ENCODE results near the gene THY1. TPM values are rescaled to one million over a fixed set of nuclear protein-coding genes. Genes with fewer than 3 reads are reported as not detected.
A peak's percentile ranks its signal among the peaks of the same experiment; 100 is the strongest.

THY1 gene
- total RNA-seq, 1 donor, result 400 TPM

DNA sequence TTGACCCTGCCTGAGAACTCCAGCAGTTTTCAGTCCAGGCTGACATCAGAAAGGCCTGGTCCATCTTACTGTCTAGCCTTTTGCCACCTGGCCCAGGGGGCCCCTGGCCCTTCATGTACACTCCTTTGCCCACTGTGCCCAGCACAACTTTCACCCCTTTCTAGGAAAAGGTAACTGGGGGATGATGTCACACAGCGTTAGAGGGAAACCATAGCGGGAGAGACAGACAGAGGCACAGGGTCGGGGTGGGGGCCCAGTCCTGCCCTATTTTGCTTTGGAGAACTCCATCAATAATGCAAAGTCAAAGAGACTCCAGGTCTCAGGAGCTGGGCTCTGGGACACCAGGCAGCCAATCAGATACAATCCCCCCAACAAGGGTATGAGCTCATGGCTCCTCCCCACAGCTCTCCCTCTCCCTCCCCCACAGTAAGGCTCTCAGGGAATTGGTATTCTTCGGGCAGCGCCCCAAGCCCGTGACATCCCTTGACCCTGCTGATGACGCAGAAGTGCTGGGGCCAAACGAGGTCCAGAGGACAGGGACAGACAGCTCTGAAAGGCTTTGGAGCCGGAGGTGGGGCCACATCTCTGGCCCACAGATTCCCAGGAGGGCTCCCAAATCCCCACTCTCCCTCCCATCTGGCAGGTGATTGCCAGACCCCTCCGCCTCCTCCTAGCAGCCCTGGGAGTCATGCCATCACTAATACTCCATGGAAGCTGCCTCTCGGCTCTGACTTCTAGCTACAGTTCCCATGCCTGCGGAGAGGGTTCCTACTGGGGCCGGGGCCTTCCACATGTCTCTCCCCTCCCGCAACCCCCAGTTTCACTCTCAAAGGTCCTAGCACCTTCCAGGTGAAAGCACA, 47.4 kb downstream of the THY1 start:
- peak overlapping the region; percentile 57 for H3K27ac ChIP-seq (ENCODE audit: low read depth, low read length)
- TF ChIP-seq, protein P1, sequence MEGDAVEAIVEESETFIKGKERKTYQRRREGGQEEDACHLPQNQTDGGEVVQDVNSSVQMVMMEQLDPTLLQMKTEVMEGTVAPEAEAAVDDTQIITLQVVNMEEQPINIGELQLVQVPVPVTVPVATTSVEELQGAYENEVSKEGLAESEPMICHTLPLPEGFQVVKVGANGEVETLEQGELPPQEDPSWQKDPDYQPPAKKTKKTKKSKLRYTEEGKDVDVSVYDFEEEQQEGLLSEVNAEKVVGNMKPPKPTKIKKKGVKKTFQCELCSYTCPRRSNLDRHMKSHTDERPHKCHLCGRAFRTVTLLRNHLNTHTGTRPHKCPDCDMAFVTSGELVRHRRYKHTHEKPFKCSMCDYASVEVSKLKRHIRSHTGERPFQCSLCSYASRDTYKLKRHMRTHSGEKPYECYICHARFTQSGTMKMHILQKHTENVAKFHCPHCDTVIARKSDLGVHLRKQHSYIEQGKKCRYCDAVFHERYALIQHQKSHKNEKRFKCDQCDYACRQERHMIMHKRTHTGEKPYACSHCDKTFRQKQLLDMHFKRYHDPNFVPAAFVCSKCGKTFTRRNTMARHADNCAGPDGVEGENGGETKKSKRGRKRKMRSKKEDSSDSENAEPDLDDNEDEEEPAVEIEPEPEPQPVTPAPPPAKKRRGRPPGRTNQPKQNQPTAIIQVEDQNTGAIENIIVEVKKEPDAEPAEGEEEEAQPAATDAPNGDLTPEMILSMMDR (IDR thresholded peaks at IDR 0.05; ENCODE audit: extremely low read depth, low read depth, low read length), result no peak
- peaks cover 38% of the 10 kb centered on the region for H3K4me1 ChIP-seq (ENCODE audit: insufficient read depth, low read length)

DNA sequence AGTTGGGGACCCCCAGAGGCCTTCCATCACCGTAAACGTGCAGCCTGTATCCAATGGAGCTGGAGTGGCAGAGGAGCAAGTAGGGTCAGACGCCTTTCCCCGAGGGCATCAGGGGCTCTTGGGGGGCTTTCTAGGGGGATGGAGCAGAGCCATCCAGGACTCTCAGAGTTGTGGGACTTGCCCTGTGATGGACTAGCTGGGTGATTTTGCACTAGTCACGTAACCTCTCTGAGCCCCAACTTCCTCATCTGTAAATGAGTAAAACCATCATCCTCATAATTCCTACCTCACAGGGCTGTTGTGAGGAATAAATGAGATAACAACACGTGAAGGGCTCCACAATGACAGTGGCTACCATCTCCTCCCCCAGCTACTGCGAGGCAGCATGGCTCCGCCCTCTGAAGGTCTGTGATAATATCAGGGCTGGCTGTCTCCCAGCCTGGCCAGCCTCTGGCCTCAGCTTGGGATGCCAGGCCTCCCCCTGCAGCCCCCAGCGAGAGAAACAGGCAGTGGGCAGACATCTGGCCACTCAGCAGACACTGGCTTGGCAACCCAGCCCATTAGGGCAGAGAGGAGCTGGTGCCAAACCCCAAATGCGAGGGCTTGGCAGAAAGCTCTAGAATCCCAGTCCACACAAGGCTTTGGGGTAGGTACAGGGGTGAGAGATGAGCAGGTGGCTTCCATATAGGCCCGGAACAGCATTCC, 48.2 kb downstream of the THY1 start:
- no peaks in the 10 kb centered on the region for H3K36me3 ChIP-seq (ENCODE audit: insufficient read depth, low read length)
- peak overlapping the region; percentile 31 for H2AFZ ChIP-seq (ENCODE audit: low read length)
- no peaks in the 10 kb centered on the region for H3K9me3 ChIP-seq (ENCODE audit: low read depth, low read length)
- peak overlapping the region; percentile 57 for H3K27ac ChIP-seq (ENCODE audit: low read depth, low read length)
- peaks cover 43% of the 10 kb centered on the region for H3K4me1 ChIP-seq (ENCODE audit: insufficient read depth, low read length)
- no peaks in the 10 kb centered on the region for H4K20me1 ChIP-seq (ENCODE audit: insufficient read depth, low read length)
- H3K4me3 ChIP-seq (ENCODE audit: insufficient read depth, low read length), result no peak overlapping the region
- TF ChIP-seq, protein P1 (IDR thresholded peaks at IDR 0.05; ENCODE audit: extremely low read depth, low read depth, low read length), result no peak
- H3K79me2 ChIP-seq (ENCODE audit: insufficient read depth, low read length), result no peaks in the 10 kb centered on the region
- no peaks in the 10 kb centered on the region for H3K27me3 ChIP-seq (ENCODE audit: insufficient read depth, low read length)
- peak; percentile 80 for DNase-seq (ENCODE audit: insufficient read length, low spot score, missing footprints)
- H3K4me2 ChIP-seq (ENCODE audit: insufficient read depth, low read length), result no peak overlapping the region

More for the DNA sequence above, 47.4 kb downstream of the THY1 start:
- no peaks in the 10 kb centered on the region for H3K9me3 ChIP-seq (ENCODE audit: low read depth, low read length)
- DNase-seq (ENCODE audit: insufficient read length, low spot score, missing footprints), result peak; percentile 92
- H3K4me3 ChIP-seq (ENCODE audit: insufficient read depth, low read length), result no peak overlapping the region
- H4K20me1 ChIP-seq (ENCODE audit: insufficient read depth, low read length), result no peaks in the 10 kb centered on the region
- H3K4me2 ChIP-seq (ENCODE audit: insufficient read depth, low read length), result peak overlapping the region; percentile 6
- no peaks in the 10 kb centered on the region for H3K79me2 ChIP-seq (ENCODE audit: insufficient read depth, low read length)
- H2AFZ ChIP-seq (ENCODE audit: low read length), result peak overlapping the region; percentile 70
- no peaks in the 10 kb centered on the region for H3K36me3 ChIP-seq (ENCODE audit: insufficient read depth, low read length)
- H3K27me3 ChIP-seq (ENCODE audit: insufficient read depth, low read length), result no peaks in the 10 kb centered on the region

DNA sequence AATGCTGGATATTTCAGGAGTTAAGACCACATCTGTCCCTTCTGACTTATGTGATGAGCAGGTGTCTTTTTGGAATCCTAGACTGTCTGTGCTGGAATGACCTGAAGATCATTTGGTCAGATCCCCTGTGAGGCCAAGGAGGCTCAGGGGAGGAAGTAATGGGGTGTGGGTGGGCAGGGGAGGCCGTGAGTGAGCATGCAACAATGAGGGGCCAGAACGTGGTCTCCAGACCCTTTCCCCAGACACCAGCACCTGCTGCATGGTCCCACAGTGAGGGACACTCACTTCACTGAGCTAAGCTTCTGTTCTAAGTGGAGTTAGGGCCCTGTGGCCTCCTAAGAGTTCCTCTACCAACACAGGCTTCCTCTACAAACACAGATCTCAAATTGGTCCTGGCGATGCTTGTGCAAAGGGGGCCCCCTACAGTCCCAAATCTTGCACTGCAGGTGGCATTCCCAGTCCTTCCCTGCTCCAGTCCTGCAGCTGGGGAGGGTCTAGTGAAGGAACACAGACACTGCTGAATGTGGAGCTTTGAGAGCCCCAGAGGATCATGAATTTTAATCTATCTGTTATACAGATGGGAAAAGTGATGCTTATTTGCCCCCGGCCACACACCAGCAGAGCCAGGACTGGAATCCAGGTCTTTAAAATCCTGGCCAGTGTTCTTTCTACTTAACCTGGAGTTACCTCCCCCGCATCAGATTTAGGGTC, 48.9 kb downstream of the THY1 start:
- peaks cover 43% of the 10 kb centered on the region for H3K4me1 ChIP-seq (ENCODE audit: insufficient read depth, low read length)
- TF ChIP-seq, protein P1 (IDR thresholded peaks at IDR 0.05; ENCODE audit: extremely low read depth, low read depth, low read length), result peak; percentile 98
- H3K9me3 ChIP-seq (ENCODE audit: low read depth, low read length), result no peaks in the 10 kb centered on the region

More for the DNA sequence above, 48.9 kb downstream of the THY1 start:
- H4K20me1 ChIP-seq (ENCODE audit: insufficient read depth, low read length), result no peaks in the 10 kb centered on the region
- DNase-seq (ENCODE audit: insufficient read length, low spot score, missing footprints), result peak; percentile 91
- no peak overlapping the region for H3K27ac ChIP-seq (ENCODE audit: low read depth, low read length)
- H3K4me2 ChIP-seq (ENCODE audit: insufficient read depth, low read length), result no peak overlapping the region
- H3K27me3 ChIP-seq (ENCODE audit: insufficient read depth, low read length), result no peaks in the 10 kb centered on the region
- H3K36me3 ChIP-seq (ENCODE audit: insufficient read depth, low read length), result no peaks in the 10 kb centered on the region
- no peak overlapping the region for H3K4me3 ChIP-seq (ENCODE audit: insufficient read depth, low read length)
- H2AFZ ChIP-seq (ENCODE audit: low read length), result no peak overlapping the region
- no peaks in the 10 kb centered on the region for H3K79me2 ChIP-seq (ENCODE audit: insufficient read depth, low read length)
